AG09309 (cell line): Measurements from ENCODE around the gene ZNF93.
"Not testable (repeated sequence)": the region's sequence is repeated elsewhere in the genome, so short reads cannot be mapped to it uniquely, and the experiment has no call there.

Source experiments
- DNase-seq: peaks from one replicate; pipeline ENCODE4 v3.0.0-alpha.2; 2010; ENCODE audit warnings: low read depth
- H3K4me3 ChIP-seq: 2 replicates; pipeline ENCODE4 v1.5.1; 2011; ENCODE audit warnings: mild to moderate bottlenecking, low read depth, low read length, moderate library complexity; ENCODE audit not compliant: control insufficient read depth
- TF ChIP-seq, protein P1 (sequence below): IDR thresholded peaks from 2 replicates; pipeline ENCODE4 v1.5.1; 2011; ENCODE audit warnings: mild to moderate bottlenecking, low read depth, low read length, inconsistent platforms; ENCODE audit not compliant: insufficient read depth, control insufficient read depth; ENCODE audit errors: missing control alignments

ZNF93 gene

DNA sequence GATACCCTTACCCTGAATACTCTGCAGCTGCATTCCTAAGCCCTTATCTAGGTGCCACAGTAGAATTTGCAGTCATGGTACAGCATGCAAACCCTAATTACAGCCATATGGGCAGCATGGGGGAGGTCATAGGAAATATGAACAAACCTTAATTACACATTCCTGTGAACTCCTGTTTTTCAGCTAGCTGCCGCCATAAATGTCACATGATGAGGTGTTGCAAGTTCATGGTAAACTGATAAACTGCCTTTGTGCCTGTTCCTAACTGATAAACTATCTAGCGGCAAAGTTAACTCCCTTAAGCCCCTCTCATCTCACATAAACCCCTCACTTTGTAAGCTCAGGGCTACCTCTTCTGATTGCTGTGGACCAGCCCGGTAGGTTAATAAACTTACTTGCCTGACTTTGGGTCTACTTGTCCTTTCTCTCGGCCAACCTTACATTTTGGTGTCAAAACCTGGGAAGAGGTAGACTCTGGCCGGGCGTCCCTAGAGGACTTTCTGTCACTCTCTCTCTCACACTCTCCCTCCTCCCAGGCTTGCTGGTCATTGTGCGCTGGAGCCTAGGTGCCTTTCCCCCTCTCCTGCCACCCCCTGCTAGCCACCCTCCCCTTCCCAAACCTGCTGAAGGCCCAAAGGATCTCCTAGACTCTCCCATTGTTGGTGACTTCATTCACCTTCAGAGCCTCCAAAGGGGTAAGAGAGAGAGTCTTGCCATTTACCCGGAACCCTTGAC lies 43.3 kb downstream of the ZNF93 start:
- DNase-seq, result no peak
- H3K4me3 ChIP-seq, result no peak overlapping the region
- TF ChIP-seq, protein P1, sequence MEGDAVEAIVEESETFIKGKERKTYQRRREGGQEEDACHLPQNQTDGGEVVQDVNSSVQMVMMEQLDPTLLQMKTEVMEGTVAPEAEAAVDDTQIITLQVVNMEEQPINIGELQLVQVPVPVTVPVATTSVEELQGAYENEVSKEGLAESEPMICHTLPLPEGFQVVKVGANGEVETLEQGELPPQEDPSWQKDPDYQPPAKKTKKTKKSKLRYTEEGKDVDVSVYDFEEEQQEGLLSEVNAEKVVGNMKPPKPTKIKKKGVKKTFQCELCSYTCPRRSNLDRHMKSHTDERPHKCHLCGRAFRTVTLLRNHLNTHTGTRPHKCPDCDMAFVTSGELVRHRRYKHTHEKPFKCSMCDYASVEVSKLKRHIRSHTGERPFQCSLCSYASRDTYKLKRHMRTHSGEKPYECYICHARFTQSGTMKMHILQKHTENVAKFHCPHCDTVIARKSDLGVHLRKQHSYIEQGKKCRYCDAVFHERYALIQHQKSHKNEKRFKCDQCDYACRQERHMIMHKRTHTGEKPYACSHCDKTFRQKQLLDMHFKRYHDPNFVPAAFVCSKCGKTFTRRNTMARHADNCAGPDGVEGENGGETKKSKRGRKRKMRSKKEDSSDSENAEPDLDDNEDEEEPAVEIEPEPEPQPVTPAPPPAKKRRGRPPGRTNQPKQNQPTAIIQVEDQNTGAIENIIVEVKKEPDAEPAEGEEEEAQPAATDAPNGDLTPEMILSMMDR, result no peak

GRCh38 chr19:19944583-19944880 lies 43.8 kb downstream of the ZNF93 start:
- H3K4me3 ChIP-seq, result no peak overlapping the region
- no peak for DNase-seq
- TF ChIP-seq, protein P1, result no peak

- DNase-seq, result no peak
- H3K4me3 ChIP-seq, result no peak overlapping the region
- TF ChIP-seq, protein P1, result no peak
These were observed 45.5 kb downstream of the ZNF93 start for GRCh38 chr19:19946226-19946625.

- DNase-seq, result no peak
- H3K4me3 ChIP-seq, result no peak overlapping the region
- TF ChIP-seq, protein P1, result no peak
These were observed 48.1 kb downstream of the ZNF93 start for GRCh38 chr19:19948800-19949199.

DNA sequence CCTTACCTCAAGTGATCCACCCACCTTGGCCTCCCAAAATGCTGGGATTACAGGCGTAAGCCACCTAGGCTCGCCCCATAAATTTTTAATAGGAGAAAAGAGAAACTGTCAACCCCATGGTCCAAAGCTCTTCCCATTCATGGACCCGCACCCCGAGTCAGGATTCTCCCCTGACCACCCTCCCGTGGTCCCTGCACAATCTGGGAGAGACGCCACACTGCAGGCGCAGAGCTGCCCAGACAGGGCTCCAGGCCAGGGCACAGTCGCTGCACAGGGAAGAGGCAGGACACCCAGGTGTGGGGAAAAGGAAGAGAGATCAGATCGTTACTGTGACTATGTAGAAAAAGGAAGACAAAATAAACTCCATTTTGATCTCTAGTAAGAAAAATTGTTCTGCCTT lies 54.5 kb downstream of the ZNF93 start:
- no peak overlapping the region for H3K4me3 ChIP-seq
- TF ChIP-seq, protein P1, result no peak
- no peak for DNase-seq

- no peak for DNase-seq
- TF ChIP-seq, protein P1, result no peak
- no peak overlapping the region for H3K4me3 ChIP-seq
These were observed 55.8 kb downstream of the ZNF93 start for GRCh38 chr19:19956434-19957075.

- DNase-seq, H3K4me3 ChIP-seq: not testable (repeated sequence)
These were observed 57.0 kb downstream of the ZNF93 start for GRCh38 chr19:19957766-19958165.
